Stomach (tissue), 4 donors: ENCODE data around the gene TMEM255B.

ENCODE experiments used
- CTCF ChIP-seq, 7 experiments: fragments of 450-650 bp in 4 of 7; fragments of 200-600 bp in 3 of 7; sonication (generic) in 3 of 7; IDR thresholded peaks; one replicate each; pipeline ENCODE4 v1.5.1; 2016 to 2019; ENCODE audit warnings: antibody characterized with exemption in 7 of 7, control low read depth in 2 of 7, mild to moderate bottlenecking in 1 of 7
- POLR2A ChIP-seq, 4 donors: fragments of 450-650 bp; IDR thresholded peaks; one replicate each; pipeline ENCODE4 v1.6.1; 2016; ENCODE audit warnings: antibody characterized with exemption in 4 of 4, control low read depth in 2 of 4, mild to moderate bottlenecking in 1 of 4, moderate library complexity in 1 of 4
- POLR2AphosphoS5 ChIP-seq, 3 donors: sonication (generic); formaldehyde crosslinking; IDR thresholded peaks; one replicate each; pipeline ENCODE4 v1.6.1; 2016; ENCODE audit warnings: antibody characterized with exemption in 3 of 3

- TF ChIP-seq CTCF (IDR thresholded peaks at IDR 0.05): no peak
- no peak for TF ChIP-seq POLR2AphosphoS5 (IDR thresholded peaks at IDR 0.05)
- no peak for TF ChIP-seq POLR2A (IDR thresholded peaks at IDR 0.05)
These were observed 11.9 kb downstream of the TMEM255B start for GRCh38 chr13:113770937-113771336.
